SK-N-MC (cell line): ENCODE measurements around the gene TSPAN12.

ENCODE experiments used
- EZH2 ChIP-seq: fragments of 200-600 bp; sonication (generic); IDR thresholded peaks from one replicate; pipeline ENCODE4 v1.6.1; 2017; ENCODE audit warnings: antibody characterized with exemption
- FOXP2 ChIP-seq: optimal IDR thresholded peaks from 2 replicates; pipeline ENCODE3; 2011; ENCODE audit warnings: mild to moderate bottlenecking, moderate library complexity; ENCODE audit not compliant: insufficient read depth; ENCODE audit errors: extremely low read length, control extremely low read depth
- POLR2AphosphoS5 ChIP-seq: IDR thresholded peaks from 2 replicates; pipeline ENCODE4 v1.6.1; 2012; ENCODE audit warnings: mild to moderate bottlenecking, low read depth, low read length, borderline replicate concordance

- TF ChIP-seq POLR2AphosphoS5 (no peak), EZH2 (no peak), FOXP2 (no peak)
Measured at GRCh38 chr7:120740348-120740747, 117.6 kb downstream of the TSPAN12 start.
